HEK293T (cell line): ENCODE results near the gene FAM47E.

Experiments
- ELF4 ChIP-seq: fragments of 450-650 bp; IDR thresholded peaks from 2 replicates; pipeline ENCODE4 v1.6.1; 2017; ENCODE audit warnings: antibody characterized with exemption
- FOXK2 ChIP-seq: fragments of 450-650 bp; IDR thresholded peaks from 2 replicates; pipeline ENCODE4 v1.6.1; 2016; ENCODE audit warnings: mild to moderate bottlenecking
- HDGF ChIP-seq: fragments of 450-650 bp; IDR thresholded peaks from 2 replicates; pipeline ENCODE4 v1.6.1; 2017; ENCODE audit warnings: antibody characterized with exemption, borderline replicate concordance
- LEF1 ChIP-seq: fragments of 450-650 bp; IDR thresholded peaks from 2 replicates; pipeline ENCODE4 v1.6.1; 2017; ENCODE audit warnings: mild to moderate bottlenecking, borderline replicate concordance
- PKNOX1 ChIP-seq: fragments of 450-650 bp; IDR thresholded peaks from 2 replicates; pipeline ENCODE4 v1.6.1; 2016
- SP1 ChIP-seq: fragments of 450-650 bp; IDR thresholded peaks from 2 replicates; pipeline ENCODE4 v1.6.1; 2017
- TARDBP ChIP-seq: fragments of 450-650 bp; IDR thresholded peaks from 2 replicates; pipeline ENCODE4 v1.6.1; 2016

GRCh38 chr4:76208005-76208765 is 43.3 kb upstream of the FAM47E start:
- TF ChIP-seq TARDBP (no peak), LEF1 (no peak), SP1 (no peak), ELF4 (no peak), HDGF (no peak), FOXK2 (no peak), PKNOX1 (no peak)
